HG03064 (cell line): Measurements from ENCODE around the gene ARL9.

Experiments used
- ATAC-seq: cut with Tn5 transposase; IDR thresholded peaks from one replicate; pipeline ENCODE4 v1.9.1; 2021; ENCODE audit warnings: low read depth; ENCODE audit not compliant: unreplicated experiment

The ARL9 gene

GRCh38 chr4:56531149-56531770, 25.7 kb downstream of the ARL9 start:
- no peak for ATAC-seq

GRCh38 chr4:56531823-56532222, 26.2 kb downstream of the ARL9 start:
- no peak for ATAC-seq

DNA sequence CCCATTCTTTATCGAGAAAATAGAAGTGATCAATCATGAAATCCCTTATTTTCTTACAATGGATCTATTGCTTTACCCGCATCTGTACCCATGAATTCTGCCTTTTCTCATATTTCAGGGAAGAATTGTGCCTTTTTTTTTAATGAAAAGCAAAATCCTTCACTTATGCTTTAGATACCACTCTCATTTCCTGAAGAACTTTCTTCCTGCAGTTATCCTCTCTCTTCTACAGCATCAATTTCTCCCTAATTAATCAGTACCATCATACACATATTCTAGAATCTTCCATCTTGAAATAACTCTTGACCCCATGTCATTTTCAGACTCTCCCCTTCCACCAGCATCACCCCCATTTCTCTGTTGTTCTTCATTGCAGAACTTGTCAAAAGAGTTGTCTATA, 26.6 kb downstream of the ARL9 start:
- no peak for ATAC-seq

- no peak for ATAC-seq
Observed at GRCh38 chr4:56535915-56536314, 30.3 kb downstream of the ARL9 start.

GRCh38 chr4:56537147-56537546, 31.6 kb downstream of the ARL9 start:
- ATAC-seq, result no peak

- ATAC-seq, result no peak
Observed at GRCh38 chr4:56540826-56541225, 35.2 kb downstream of the ARL9 start.

- peak; percentile 99 for ATAC-seq
Observed at GRCh38 chr4:56544573-56545131, 39.1 kb downstream of the ARL9 start.

- no peak for ATAC-seq
Observed at GRCh38 chr4:56550642-56551041, 45.1 kb downstream of the ARL9 start.

DNA sequence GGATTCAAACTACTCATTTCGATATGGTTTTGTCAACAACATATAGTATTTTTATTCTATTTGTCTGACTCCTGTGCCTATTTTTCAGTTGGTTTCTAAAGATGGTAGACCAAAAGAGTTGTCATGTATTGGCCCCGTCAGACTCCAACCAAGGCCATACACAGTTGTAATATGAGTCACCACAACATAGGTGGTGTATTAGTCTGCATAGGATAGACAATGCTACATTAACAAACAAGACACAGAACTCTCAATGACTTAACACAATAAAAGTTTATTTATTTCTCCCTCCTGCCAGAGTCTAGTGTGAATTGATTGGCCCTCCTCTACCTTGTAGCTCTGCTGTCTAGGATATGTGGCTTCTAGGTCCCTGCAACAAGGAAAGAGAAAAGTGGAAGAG, 45.9 kb downstream of the ARL9 start:
- ATAC-seq, result no peak

GRCh38 chr4:56552273-56552672, 46.7 kb downstream of the ARL9 start:
- no peak for ATAC-seq

DNA sequence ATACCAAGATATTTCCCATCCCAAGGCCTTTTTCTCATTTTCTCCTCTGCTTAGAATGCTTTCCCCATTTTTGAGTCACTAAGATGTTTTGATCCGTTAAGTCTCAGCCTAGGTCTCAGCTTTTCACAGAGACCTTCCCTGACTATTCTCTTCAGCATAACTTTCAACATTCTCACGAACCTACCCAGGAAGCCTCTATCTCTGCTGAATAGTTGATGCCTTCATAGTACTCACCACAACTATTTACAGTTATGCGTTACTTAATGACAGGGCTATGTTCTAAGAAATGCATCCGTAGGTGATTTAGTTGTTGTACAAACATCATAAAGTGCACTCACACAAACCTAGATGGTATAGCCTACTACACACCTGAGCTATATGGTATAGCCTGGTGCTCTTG, 64.5 kb downstream of the ARL9 start:
- ATAC-seq, result no peak
